HL-60 (cell line): ENCODE results near the gene GPR161.

ENCODE experiments used
- CTCF ChIP-seq: IDR thresholded peaks from one replicate; pipeline ENCODE4 v1.5.1; 2011; ENCODE audit warnings: low read length, control low read depth, inconsistent platforms; ENCODE audit not compliant: insufficient read depth
- POLR2AphosphoS5 ChIP-seq: IDR thresholded peaks from 2 replicates; pipeline ENCODE4 v1.6.1; 2012; ENCODE audit warnings: low read depth
- SPI1 ChIP-seq: IDR thresholded peaks from 2 replicates; pipeline ENCODE4 v1.6.1; 2012; ENCODE audit warnings: low read depth, mild to moderate bottlenecking, borderline replicate concordance

DNA sequence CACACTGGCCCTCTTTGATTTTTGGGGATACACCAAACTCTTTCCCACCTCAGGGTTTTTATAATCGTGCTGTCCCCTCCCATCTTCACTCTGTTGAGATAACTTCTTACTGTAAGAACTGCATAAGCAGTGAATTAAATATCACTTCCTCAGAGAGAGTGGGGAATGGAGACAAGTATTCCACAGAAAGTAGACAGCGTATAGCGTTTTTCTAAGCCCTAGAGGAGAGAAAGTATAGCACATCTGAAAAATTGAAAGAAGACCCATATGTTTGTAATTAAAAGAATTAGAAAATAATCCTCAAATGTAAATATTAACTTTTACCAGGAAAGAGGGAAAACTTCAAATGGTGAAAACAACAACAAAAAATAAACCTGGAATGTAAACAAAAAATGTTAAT lies 67.3 kb downstream of the GPR161 start:
- no peak for TF ChIP-seq POLR2AphosphoS5
- no peak for TF ChIP-seq CTCF
- TF ChIP-seq SPI1 = no peak
